H1 (cell line): Measurements from ENCODE around the gene SGCE. TPM values are rescaled to one million over a fixed set of nuclear protein-coding genes. Genes with fewer than 3 reads are reported as not detected.

Experiments used
- CTCF ChIA-PET: fragments of 300-600 bp; sonication (Branson Sonifier 250); formaldehyde crosslinking; loops from one replicate; lab custom pipeline; 2021; ENCODE audit not compliant: partially characterized antibody; lab: Charles Lee
- POLR2A ChIA-PET: fragments of 300-600 bp; sonication (Branson Sonifier 250); formaldehyde crosslinking; loops from one replicate; lab custom pipeline; 2021; ENCODE audit warnings: inconsistent platforms; ENCODE audit not compliant: partially characterized antibody; lab: Charles Lee
- DNase-seq, 2 experiments: peaks; one replicate each; pipeline versions ENCODE4 v3.0.0 to v3.0.0-alpha.2; 2010 to 2022; ENCODE audit warnings: low spot score in 2 of 2, low read depth in 1 of 2, mixed read lengths in 1 of 2
- FAIRE-seq: peaks from 2 replicates; lab custom pipeline; 2011; peaks lifted over from hg19 to GRCh38; lab: Jason Lieb, UNC
- H2AFZ ChIP-seq: 2 replicates; pipeline ENCODE4 v1.8.1; 2012; ENCODE audit warnings: low read length, inconsistent platforms
- H2AK5ac ChIP-seq: 2 replicates; pipeline ENCODE4 v1.6.1; 2013; ENCODE audit warnings: low read depth, low read length
- H2BK120ac ChIP-seq: replicated peaks from 2 replicates; pipeline ENCODE3; 2013; ENCODE audit warnings: low read depth, low read length, inconsistent platforms
- H2BK12ac ChIP-seq: 2 replicates; pipeline ENCODE4 v1.6.1; 2013; ENCODE audit warnings: low read depth, low read length
- H2BK15ac ChIP-seq: 2 replicates; pipeline ENCODE4 v1.6.1; 2013; ENCODE audit warnings: low read length
- H2BK20ac ChIP-seq: 2 replicates; pipeline ENCODE4 v1.6.1; 2013; ENCODE audit warnings: low read length
- H2BK5ac ChIP-seq: 2 replicates; pipeline ENCODE4 v1.6.1; 2013; ENCODE audit warnings: low read depth, low read length
- H3K14ac ChIP-seq: 2 replicates; pipeline ENCODE4 v1.6.1; 2013; ENCODE audit warnings: inconsistent platforms; ENCODE audit not compliant: insufficient read length
- H3K18ac ChIP-seq: 2 replicates; pipeline ENCODE4 v1.6.1; 2013; ENCODE audit warnings: low read length; ENCODE audit errors: extremely low read depth
- H3K23ac ChIP-seq: 2 replicates; pipeline ENCODE4 v1.6.1; 2013; ENCODE audit warnings: inconsistent platforms; ENCODE audit not compliant: insufficient read length
- H3K23me2 ChIP-seq: 2 replicates; pipeline ENCODE4 v1.6.1; 2013; ENCODE audit warnings: low read depth, low read length
- H3K27ac ChIP-seq: 2 replicates; pipeline ENCODE4 v1.6.1; 2011; ENCODE audit warnings: low read depth, low read length, inconsistent platforms
- H3K27me3 ChIP-seq, 4 experiments: replicated peaks in 1 of 4; 1 replicate in 1 of 4; 2 replicates in 3 of 4; pipeline versions ENCODE4 v1.6.1 to v1.8.1; 2011 to 2013; ENCODE audit warnings: low read length in 3 of 4, mild to moderate bottlenecking in 3 of 4, inconsistent platforms in 2 of 4, mixed read lengths in 2 of 4, moderate library complexity in 1 of 4; ENCODE audit not compliant: control insufficient read depth in 3 of 4, insufficient read depth in 3 of 4; ENCODE audit errors: extremely low read depth in 1 of 4
- H3K36me3 ChIP-seq, 4 experiments: 2 replicates each; pipeline versions ENCODE4 v1.6.1 to v1.8.1; 2011 to 2013; ENCODE audit warnings: mild to moderate bottlenecking in 4 of 4, low read length in 3 of 4, moderate library complexity in 2 of 4, control low read depth in 1 of 4, inconsistent platforms in 1 of 4; ENCODE audit not compliant: insufficient read depth in 4 of 4, control insufficient read depth in 2 of 4
- H3K4ac ChIP-seq: replicated peaks from 2 replicates; pipeline ENCODE3; 2013; ENCODE audit warnings: low read length, low read depth, mixed read lengths, inconsistent platforms; ENCODE audit not compliant: insufficient read length
- H3K4me1 ChIP-seq, 4 experiments: replicated peaks in 1 of 4; 1 replicate in 1 of 4; 2 replicates in 3 of 4; pipeline versions ENCODE4 v1.6.1 to v1.8.1; 2011 to 2013; ENCODE audit warnings: low read length in 3 of 4, inconsistent platforms in 2 of 4, mixed read lengths in 1 of 4; ENCODE audit not compliant: insufficient read depth in 4 of 4, control insufficient read depth in 3 of 4
- H3K4me2 ChIP-seq, 2 experiments: 2 replicates each; pipeline versions ENCODE4 v1.6.1 to v1.8.1; 2011 to 2013; ENCODE audit warnings: low read depth in 2 of 2, low read length in 2 of 2, control low read depth in 1 of 2, inconsistent platforms in 1 of 2, mild to moderate bottlenecking in 1 of 2; ENCODE audit not compliant: insufficient read depth in 1 of 2
- H3K4me3 ChIP-seq, 4 experiments: fragments of 200-600, 300-600 bp in 1 of 4; sonication (generic), shearing (Covaris generic), sonication (Bioruptor Twin) in 1 of 4; 2 replicates each; pipeline versions ENCODE4 v1.5.1 to v1.8.1; 2011 to 2016; ENCODE audit warnings: low read length in 4 of 4, low read depth in 3 of 4, control low read depth in 2 of 4, inconsistent platforms in 2 of 4, mild to moderate bottlenecking in 2 of 4, mixed read lengths in 1 of 4, moderate library complexity in 1 of 4; ENCODE audit not compliant: insufficient read depth in 2 of 4; ENCODE audit errors: extremely low read depth in 1 of 4
- H3K56ac ChIP-seq: replicated peaks from 2 replicates; pipeline ENCODE3; 2013; ENCODE audit warnings: low read depth, mild to moderate bottlenecking, mixed read lengths, low read length, inconsistent platforms; ENCODE audit not compliant: insufficient read length
- H3K79me1 ChIP-seq: 2 replicates; pipeline ENCODE4 v1.6.1; 2013; ENCODE audit warnings: low read depth, low read length, control low read depth
- H3K79me2 ChIP-seq, 2 experiments: 2 replicates each; pipeline versions ENCODE4 v1.6.1 to v1.8.1; 2012 to 2013; ENCODE audit warnings: low read length in 2 of 2, mild to moderate bottlenecking in 2 of 2, inconsistent platforms in 1 of 2; ENCODE audit not compliant: insufficient read depth in 2 of 2, control insufficient read depth in 1 of 2
- H3K9ac ChIP-seq, 4 experiments: replicated peaks in 1 of 4; 1 replicate in 1 of 4; 2 replicates in 3 of 4; pipeline versions ENCODE4 v1.6.1 to v1.8.1; 2011 to 2013; ENCODE audit warnings: low read depth in 3 of 4, low read length in 3 of 4, control low read depth in 2 of 4, mild to moderate bottlenecking in 2 of 4, moderate library complexity in 2 of 4, inconsistent platforms in 1 of 4; ENCODE audit errors: extremely low read depth in 1 of 4
- H3K9me3 ChIP-seq, 2 experiments: 2 replicates each; pipeline versions ENCODE4 v1.6.1 to v1.8.1; 2012 to 2013; ENCODE audit warnings: mild to moderate bottlenecking in 2 of 2, moderate library complexity in 2 of 2, control low read depth in 1 of 2, inconsistent platforms in 1 of 2, low read depth in 1 of 2, low read length in 1 of 2, mixed read lengths in 1 of 2; ENCODE audit not compliant: insufficient read depth in 2 of 2
- H4K20me1 ChIP-seq, 2 experiments: replicated peaks in 1 of 2; 2 replicates each; pipeline versions ENCODE3 to v1.8.1; 2011 to 2013; ENCODE audit warnings: inconsistent platforms in 2 of 2, low read length in 2 of 2, mild to moderate bottlenecking in 1 of 2; ENCODE audit not compliant: insufficient read depth in 2 of 2, control insufficient read depth in 1 of 2
- H4K5ac ChIP-seq: 2 replicates; pipeline ENCODE4 v1.6.1; 2013; ENCODE audit warnings: low read length, low read depth, mixed read lengths, inconsistent platforms; ENCODE audit not compliant: insufficient read length
- H4K8ac ChIP-seq: 2 replicates; pipeline ENCODE4 v1.8.0; 2013; ENCODE audit warnings: mild to moderate bottlenecking, moderate library complexity, low read length, inconsistent platforms; ENCODE audit not compliant: insufficient read depth; ENCODE audit errors: extremely low read depth
- H4K91ac ChIP-seq: replicated peaks from 2 replicates; pipeline ENCODE3; 2013; ENCODE audit warnings: low read length, mixed read lengths, inconsistent platforms; ENCODE audit not compliant: insufficient read length
- BRCA1 ChIP-seq: IDR thresholded peaks from 2 replicates; pipeline ENCODE4 v1.6.1; 2012; ENCODE audit warnings: low read depth, low read length, improper control_type of control experiment
- CHD1 ChIP-seq: IDR thresholded peaks from 2 replicates; pipeline ENCODE4 v1.6.1; 2012; ENCODE audit warnings: low read depth, low read length, improper control_type of control experiment
- CREB1 ChIP-seq: IDR thresholded peaks from 2 replicates; pipeline ENCODE4 v1.6.1; 2012; ENCODE audit warnings: inconsistent platforms
- EP300 ChIP-seq, 2 experiments: IDR thresholded peaks; 1 replicate in 1 of 2; 2 replicates in 1 of 2; pipeline ENCODE4 v1.6.1; 2011 to 2012; ENCODE audit warnings: low read depth in 2 of 2, low read length in 2 of 2, mild to moderate bottlenecking in 2 of 2, borderline replicate concordance in 1 of 2, inconsistent platforms in 1 of 2, moderate library complexity in 1 of 2
- MAFK ChIP-seq: IDR thresholded peaks from 2 replicates; pipeline ENCODE4 v1.6.1; 2012; ENCODE audit warnings: low read depth, mild to moderate bottlenecking, improper control_type of control experiment, low read length
- RNF2 ChIP-seq: fragments of 200-900, 300-1000 bp; sonication (generic); IDR thresholded peaks from 2 replicates; pipeline ENCODE4 v1.7.1; 2016; ENCODE audit warnings: borderline replicate concordance, low read depth, mild to moderate bottlenecking, antibody characterized with exemption, low read length; ENCODE audit not compliant: poor library complexity, severe bottlenecking; ENCODE audit errors: missing control alignments
- SP1 ChIP-seq: IDR thresholded peaks from 2 replicates; pipeline ENCODE4 v1.6.1; 2011; ENCODE audit warnings: low read depth, low read length
- TAF7 ChIP-seq: optimal IDR thresholded peaks from 2 replicates; pipeline ENCODE3; 2011; ENCODE audit warnings: low read depth, mild to moderate bottlenecking, inconsistent platforms, low read length, moderate library complexity, borderline replicate concordance
- TBP ChIP-seq: IDR thresholded peaks from 2 replicates; pipeline ENCODE4 v1.6.1; 2011; ENCODE audit warnings: low read depth, low read length, improper control_type of control experiment
- WGBS, 2 experiments: shearing (Covaris generic) in 1 of 2; methylation state at CpG; one replicate each; pipeline versions ENCODE4 v1.1.6 to v1.1.7; 2013 to 2015; ENCODE audit warnings: low lambda C conversion rate in 2 of 2, mixed read lengths in 2 of 2, inconsistent platforms in 1 of 2, low coverage in 1 of 2, missing lambda C conversion rate in 1 of 2; ENCODE audit not compliant: insufficient replicate concordance in 2 of 2, insufficient coverage in 1 of 2, insufficient read length in 1 of 2; ENCODE audit errors: extremely low coverage in 1 of 2, missing lambda C conversion rate in 1 of 2; 5-methylcytosine and 5-hydroxymethylcytosine counted together
- polyA plus RNA-seq, 7 experiments: library from polyadenylated mRNA; depleted of rRNA in 3 of 7; stranded (reverse) in 5 of 7; unstranded in 2 of 7; fragments of >200 nt in 5 of 7; fragments of 200-250 nt in 2 of 7; gene quantifications; 1 replicate in 5 of 7; 2 replicates in 1 of 7; 4 replicates in 1 of 7; pipeline versions ENCODE4 v1.2.1 to v1.2.3, GENCODE V29; 2011 to 2013; ENCODE audit warnings: missing spikeins in 2 of 7, mixed read lengths in 2 of 7
- total RNA-seq: library from RNA; stranded (reverse); fragmentation: NEBNext Ultra II Directional; extraction: Animal tissue kit (Norgen Biotek cat#: 25700); gene quantifications from 2 replicates; pipeline ENCODE4 v1.2.1, GENCODE V29; 2021
- TF ChIP-seq, protein P1 (sequence below): IDR thresholded peaks from 2 replicates; pipeline ENCODE4 v1.6.1; 2012; ENCODE audit warnings: inconsistent platforms

Gene SGCE
- total and polyA plus RNA-seq, 2 of the 8 experiments (the other 6 are each of a cell fraction or from before 2014, with no cell fraction given) = 12.8 to 25.0 TPM

DNA sequence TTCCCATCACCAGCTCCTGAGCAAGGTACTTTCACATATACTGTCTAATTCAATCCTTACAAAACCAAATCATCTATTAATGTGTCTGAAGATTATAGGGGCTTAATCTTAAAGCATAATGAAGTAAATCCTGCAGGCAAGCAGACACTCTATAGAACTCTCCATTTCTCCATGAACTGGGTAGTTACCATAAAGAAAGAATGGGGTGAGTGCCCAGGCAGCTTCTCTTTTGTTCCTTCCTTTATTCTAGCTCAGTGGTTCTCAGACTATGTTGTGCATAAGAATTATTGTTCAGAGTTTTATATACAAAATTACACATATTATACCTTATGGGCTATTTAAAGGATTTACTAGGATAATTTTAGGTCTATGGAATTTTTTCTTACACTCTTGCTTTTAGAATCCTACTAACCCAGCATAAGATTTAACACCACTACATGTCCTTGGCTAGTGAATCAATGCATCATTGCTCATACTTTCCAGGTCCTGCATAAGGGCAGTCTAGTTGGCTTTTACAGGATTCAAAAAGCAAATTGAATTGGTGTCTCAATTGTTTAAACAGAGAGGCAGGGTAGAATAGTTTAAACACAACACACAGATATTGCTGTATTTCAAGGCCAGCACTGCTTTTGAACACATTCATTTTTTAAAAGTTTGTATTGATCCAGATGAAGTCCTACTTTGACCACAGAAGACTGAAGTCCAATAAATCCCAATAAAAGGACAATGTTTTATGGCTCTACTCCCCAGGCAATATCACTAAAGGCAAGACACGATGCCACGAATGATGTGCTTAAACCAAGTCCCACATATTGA is 12.9 kb downstream of the SGCE start:
- peaks cover 0 to 6% of the 10 kb centered on the region in 2 experiments; a peak in 1 of 4 replicates for H3K79me2 ChIP-seq
- peaks cover 0 to 4% (median 1%) of the 10 kb centered on the region in 4 experiments; a peak in 3 of 7 replicates for H3K4me1 ChIP-seq
- H3K79me1 ChIP-seq = no peaks in the 10 kb centered on the region
- no peak overlapping the region for H3K18ac ChIP-seq
- H2BK20ac ChIP-seq = no peak overlapping the region
- no peaks in the 10 kb centered on the region for H4K20me1 ChIP-seq
- H2BK5ac ChIP-seq = no peak overlapping the region
- no peak overlapping the region for H3K23ac ChIP-seq
- FAIRE-seq (no peak), DNase-seq (no peak)
- no peak overlapping the region for H4K8ac ChIP-seq
- no peaks in the 10 kb centered on the region for H3K27me3 ChIP-seq
- ChIA-PET CTCF (interaction anchor here (0.8 to 1.1 kb wide), 2 partner anchors 12 to 354 kb away, joined by 3 to 4 read pairs; no protein-coding TSS in a partner anchor), POLR2A (no interaction called here)
- no peak overlapping the region for H3K9ac ChIP-seq
- H4K91ac ChIP-seq = no peak overlapping the region
- H2BK15ac ChIP-seq = no peak overlapping the region
- H3K4me3 ChIP-seq = no peak overlapping the region
- no peak overlapping the region for H4K5ac ChIP-seq
- H3K14ac ChIP-seq = no peak overlapping the region
- no peak overlapping the region for H3K56ac ChIP-seq
- no peak overlapping the region for H2AFZ ChIP-seq
- no peaks in the 10 kb centered on the region; a peak in 1 of 8 replicates for H3K36me3 ChIP-seq
- H3K9me3 ChIP-seq = no peaks in the 10 kb centered on the region
- no peak overlapping the region for H3K4me2 ChIP-seq
- no peak overlapping the region for H2BK12ac ChIP-seq
- no peak overlapping the region for H3K4ac ChIP-seq
- no peak overlapping the region for H2BK120ac ChIP-seq
- 89% methylated on average over 2 of the region's 2 CpGs; no CpG with 5 or more reads in 1 of the 2 experiments for WGBS, 2 experiments
- H3K23me2 ChIP-seq = no peaks in the 10 kb centered on the region
- H2AK5ac ChIP-seq = no peak overlapping the region
- H3K27ac ChIP-seq = no peak overlapping the region
- no peak for TF ChIP-seq TAF7
- TF ChIP-seq RNF2 = no peak
- TF ChIP-seq, protein P1, sequence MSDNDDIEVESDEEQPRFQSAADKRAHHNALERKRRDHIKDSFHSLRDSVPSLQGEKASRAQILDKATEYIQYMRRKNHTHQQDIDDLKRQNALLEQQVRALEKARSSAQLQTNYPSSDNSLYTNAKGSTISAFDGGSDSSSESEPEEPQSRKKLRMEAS = no peak
- no peak for TF ChIP-seq BRCA1
- TF ChIP-seq MAFK = no peak
- no peak for TF ChIP-seq SP1
- no peak for TF ChIP-seq CHD1
- no peak for TF ChIP-seq TBP
- no peak for TF ChIP-seq EP300 (IDR thresholded peaks at IDR 0.05; ENCODE audit: borderline replicate concordance in 1 of 2, low read depth in 2 of 2, low read length in 2 of 2)
- TF ChIP-seq CREB1 = no peak
